Stimulated activated naive CD4-positive, alpha-beta T cell treated with Interleukin-2 at 50 U/mL for 16 hours (primary cell): ENCODE results near the gene ITPKB.
"Not testable (repeated sequence)": the region's sequence is repeated elsewhere in the genome, so short reads cannot be mapped to it uniquely, and the experiment has no call there.

Source experiments
- DNase-seq: peaks from one replicate; lab custom pipeline; 2025; lab: John Stamatoyannopoulos, UW

ITPKB gene

DNA sequence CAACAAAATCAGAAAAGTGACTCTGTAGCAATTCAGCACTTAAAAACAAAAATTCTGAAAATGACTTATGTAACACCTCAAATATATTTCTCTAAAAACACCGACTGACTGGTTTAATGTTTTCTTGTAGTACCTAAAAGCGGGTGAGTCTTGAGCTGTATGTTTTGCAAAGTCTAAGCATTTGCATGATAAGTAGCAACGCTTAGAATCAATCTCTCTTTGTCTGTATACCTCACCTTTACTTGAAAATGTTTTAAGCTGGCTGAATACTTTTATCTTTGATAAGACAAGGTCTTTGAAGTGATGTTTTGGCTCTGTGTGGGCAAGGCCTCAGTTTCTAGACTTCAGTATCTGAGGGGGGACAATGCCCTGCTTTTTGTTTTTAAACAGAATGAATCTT, 8.2 kb downstream of the ITPKB start:
- no peak for DNase-seq

GRCh38 chr1:226730071-226730470, 9.0 kb downstream of the ITPKB start:
- no peak for DNase-seq

- no peak for DNase-seq
Measured at GRCh38 chr1:226728448-226728847, 10.6 kb downstream of the ITPKB start.

DNA sequence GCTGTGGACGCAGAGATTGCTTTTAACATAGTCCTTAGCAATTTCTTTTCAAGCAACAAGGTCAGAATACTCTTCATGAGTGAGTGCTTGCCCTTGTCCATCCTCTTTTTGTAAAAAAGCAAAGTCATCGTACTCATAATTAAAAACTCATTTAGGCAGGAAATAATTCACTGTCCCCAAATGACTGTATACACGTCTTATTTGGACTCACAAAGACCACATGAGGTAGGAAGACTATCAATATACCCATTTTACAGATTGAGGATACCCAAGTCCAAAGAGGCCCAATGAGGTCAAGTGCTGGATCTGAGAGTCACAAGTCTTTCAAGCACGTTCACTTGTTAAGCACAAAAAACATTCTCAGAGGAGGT, 13.2 kb downstream of the ITPKB start:
- DNase-seq: no peak

- DNase-seq: no peak
Measured at GRCh38 chr1:226723657-226724532, 15.2 kb downstream of the ITPKB start.

DNA sequence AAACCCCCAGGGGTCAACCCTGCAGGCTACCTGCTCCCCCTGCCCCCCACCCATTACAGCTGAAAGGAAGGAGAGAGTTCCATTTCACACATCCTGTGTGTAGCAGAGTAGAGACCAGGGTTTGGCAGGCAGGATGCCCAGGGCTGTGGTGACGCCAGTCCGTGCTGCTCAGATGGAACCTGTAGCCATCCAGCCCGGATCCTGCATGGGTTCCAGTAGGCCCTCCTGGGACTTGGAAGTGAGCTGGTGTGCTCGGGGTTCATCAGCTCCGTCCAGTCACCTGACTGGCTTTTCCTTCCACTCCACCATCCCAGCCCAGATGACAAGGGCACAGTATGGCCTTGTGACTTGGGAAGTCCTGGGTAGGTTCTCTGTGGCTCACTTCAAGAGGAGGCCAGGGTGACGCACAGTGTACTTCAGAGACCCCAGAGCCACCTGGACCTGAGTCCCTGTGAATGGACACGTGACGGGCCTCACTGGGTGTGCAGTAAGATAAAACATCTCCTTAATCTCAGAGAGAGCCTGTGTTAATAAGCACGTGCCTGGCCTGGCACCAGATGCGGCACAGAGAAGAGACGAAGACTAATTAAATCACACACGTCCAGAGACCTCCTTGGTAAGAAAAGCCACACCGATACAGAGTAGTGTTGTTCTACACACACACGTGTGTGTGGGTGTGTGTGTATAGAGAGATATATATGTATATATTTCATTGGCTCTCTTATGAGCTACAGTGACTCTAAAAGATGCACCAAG, 16.0 kb downstream of the ITPKB start:
- DNase-seq: no peak

DNA sequence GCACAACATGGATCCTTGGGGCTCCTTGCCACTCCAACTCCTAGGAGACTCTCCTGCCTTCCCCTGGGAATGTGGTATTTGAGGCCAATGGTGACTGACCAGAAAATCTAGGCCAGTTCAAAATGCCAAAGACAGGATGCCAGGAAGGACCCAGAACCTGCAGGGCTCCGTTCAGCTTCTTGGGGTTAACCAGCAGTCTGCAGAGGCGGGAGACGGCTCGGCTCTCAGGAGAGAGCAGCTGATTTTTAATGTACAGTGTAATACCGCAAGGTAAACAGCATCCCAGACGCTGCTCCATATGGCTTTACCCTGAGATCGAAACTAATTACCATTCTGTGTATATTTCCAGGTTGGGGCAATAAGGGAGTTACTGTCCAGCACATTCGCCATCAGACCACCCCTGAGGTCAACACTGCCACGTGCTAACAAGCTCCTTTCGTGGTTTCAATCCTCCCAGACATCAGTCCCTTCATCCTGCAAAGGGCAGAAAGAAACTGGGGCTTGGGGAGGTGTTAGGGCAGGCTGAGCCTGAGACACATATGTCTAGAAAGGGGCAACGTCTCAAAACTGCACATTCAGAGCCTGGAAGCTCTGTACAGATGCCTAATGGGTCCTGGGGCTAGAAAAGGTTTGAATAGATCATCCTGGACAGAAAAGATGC, 16.7 kb downstream of the ITPKB start:
- no peak for DNase-seq

DNA sequence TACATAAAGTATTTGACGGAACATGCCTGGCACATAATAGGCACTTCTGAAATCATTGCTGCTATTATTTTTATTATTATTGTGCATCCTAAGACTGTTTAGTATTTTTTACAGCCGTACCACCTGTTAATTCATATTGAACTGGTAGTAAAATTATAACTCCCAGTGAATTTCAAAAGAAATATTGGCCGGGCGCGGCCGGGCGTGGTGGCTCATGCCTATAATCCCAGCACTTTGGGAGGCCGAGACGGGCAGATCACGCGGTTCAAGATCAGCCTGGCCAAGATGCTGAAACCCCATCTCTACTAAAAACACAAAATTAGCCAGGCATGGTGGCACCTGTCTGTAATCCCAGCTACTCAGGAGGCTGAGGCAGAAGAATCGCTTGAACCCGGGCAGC, 18.5 kb downstream of the ITPKB start:
- not testable (repeated sequence) for DNase-seq

- DNase-seq: no peak
Measured at GRCh38 chr1:226719596-226720387, 19.3 kb downstream of the ITPKB start.

DNA sequence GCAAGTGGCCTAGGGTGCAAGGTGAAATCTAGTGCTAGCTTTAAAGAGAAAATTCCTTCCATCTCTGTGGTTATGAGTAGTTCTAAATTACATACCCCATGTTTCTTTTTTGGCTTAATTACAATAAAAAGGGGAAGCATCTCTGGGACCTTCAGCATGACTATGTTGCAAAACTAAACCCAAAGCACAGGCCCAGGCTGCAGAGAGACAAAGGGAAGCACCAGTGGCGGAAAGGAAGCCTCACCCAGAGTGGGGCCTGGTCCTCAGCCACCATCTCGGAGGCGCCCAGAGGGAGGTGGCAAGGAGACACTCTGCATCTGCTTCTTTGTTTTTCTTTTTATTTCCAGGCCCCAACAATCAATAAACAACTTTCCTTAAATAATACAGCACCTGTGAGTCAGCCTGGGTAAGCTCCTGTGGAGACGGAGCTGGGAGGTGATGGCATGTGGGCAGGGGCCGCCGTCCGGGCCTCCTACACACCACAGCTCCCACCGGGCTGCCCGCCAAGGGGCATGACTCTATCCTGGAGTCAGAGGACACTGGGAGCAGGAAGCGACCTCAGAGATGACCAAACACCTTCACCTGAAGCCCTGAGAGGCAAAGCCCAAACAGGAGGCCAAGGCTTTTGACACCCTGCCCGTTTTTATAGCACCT, 21.7 kb downstream of the ITPKB start:
- DNase-seq: no peak

DNA sequence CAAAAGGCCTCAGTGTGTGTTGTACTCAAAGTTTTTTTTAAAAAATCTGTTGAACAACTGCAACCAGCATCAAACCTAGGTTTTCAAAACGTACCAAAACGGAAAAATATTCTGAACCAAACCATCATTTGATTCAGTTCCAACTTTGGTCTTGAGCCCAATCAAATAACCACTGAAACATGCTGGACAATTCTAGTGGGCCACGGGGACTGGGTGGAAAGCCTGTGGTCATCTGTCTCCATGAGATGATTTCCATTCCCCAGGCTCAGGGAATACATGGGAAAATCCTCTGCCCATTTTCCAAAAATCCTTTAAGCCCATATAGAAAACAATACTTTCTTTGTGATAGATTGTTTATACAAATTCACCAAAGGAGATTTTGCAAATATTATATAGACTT, 22.5 kb downstream of the ITPKB start:
- no peak for DNase-seq

DNA sequence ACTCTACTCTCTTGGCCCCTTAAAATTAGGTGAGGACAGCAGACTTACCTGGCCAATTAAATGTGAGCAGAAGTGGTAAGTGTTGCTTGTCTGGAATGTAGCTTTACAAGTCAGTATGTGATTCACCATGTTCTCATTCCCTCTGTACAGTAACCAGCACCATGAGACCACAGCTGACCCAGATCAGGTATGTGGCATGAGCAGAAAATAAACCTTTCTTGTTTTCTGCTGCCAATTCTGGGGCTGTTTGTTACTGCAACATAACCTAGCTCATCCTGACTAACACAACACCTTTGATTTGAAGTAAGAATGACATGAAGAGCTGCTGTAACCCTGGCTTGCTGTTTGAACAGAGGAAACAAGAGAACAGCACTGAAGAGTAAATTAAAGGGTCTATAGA, 24.9 kb downstream of the ITPKB start:
- DNase-seq: no peak

- DNase-seq: no peak
Measured at GRCh38 chr1:226712742-226713419, 26.2 kb downstream of the ITPKB start.

DNA sequence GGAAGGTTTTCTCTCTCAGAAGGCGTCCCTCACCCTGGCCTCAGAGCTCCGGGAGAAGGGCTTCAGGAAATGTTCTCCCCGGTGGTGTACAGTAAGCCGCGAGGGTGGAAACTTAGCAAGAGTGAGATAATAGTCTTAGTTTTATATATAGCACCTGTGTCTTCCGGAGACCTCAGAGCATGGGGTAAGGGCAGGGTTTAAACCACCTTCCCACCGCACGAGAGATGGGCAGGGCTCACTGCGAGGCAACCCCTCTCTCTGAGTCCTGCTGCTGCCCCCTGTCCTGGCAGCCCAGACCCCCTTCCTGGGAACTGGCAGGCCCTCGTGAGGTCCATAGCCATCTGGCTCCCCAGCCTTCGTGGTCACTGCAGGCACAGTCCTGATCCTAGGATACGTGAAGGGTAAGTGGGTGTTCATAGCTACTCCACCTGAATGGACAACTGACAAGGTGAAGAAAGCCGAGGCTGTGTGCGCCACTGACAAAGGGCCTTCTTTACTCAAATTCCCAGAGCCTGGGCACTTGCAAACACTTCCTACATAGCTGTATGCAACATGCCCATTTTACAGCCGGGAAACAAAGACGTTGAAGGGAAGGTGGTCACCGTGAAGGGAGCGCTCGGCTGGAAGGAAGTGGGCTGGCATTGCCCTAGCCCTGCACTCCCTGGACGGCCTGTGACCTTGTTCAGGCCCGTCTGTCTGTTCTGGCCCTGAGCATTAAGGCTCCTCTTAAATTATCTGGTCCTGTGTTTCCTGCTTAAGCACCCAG, 26.9 kb downstream of the ITPKB start:
- peak; percentile 39 for DNase-seq

GRCh38 chr1:226710501-226710900, 28.6 kb downstream of the ITPKB start:
- DNase-seq: no peak

GRCh38 chr1:226709953-226710352, 29.1 kb downstream of the ITPKB start:
- DNase-seq: no peak

DNA sequence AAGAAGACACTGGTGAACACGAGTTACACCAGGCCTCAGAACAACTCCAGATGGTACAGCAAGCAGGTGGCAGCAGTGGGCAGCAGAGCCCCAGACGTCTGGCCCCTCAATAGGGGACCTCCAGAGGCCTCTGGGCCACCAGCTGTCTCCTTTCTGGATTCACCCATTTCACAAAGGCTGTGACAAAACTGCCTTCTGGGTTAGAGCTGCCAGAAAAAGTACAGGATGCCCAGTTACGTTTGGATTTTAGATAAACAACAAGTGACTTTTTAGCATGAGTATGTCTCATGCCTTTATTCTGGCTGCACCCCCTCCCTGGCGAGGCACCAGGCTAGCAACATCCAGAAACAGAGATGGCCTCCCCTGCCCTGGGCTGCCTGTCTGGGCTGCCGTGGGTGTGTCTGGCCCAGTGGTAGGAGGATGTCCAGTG, 30.1 kb downstream of the ITPKB start:
- DNase-seq: no peak

- DNase-seq: peak; percentile 15
Measured at GRCh38 chr1:226708342-226708780, 30.7 kb downstream of the ITPKB start.

DNA sequence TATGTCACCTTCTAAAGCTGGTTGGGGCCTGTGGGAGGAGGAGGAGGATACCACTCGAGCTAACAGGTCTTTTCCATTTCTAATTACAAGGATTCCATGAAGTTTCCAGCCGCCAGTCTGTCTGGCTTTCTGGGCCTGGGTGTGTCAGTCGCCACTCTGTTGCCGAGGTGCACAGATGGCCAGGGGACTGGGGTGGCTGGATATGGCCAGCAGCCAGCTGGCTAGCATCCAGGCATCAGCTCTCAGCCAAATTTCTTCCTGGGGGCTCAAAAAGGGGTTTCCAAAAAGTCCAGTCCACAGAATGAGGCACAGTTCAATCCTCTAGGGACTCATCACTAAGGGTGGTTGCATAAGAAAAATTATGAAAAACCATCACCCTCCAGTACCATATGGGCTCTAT, 32.4 kb downstream of the ITPKB start:
- no peak for DNase-seq
